Fibroblast of villous mesenchyme (primary cell): ENCODE data around the gene RPS6KA1. TPM values are rescaled to one million over a fixed set of nuclear protein-coding genes. Genes with fewer than 3 reads are reported as not detected.
"Not testable (repeated sequence)": the region's sequence is repeated elsewhere in the genome, so short reads cannot be mapped to it uniquely, and the experiment has no call there.

Experiments used
- DNase-seq: peaks from one replicate; pipeline ENCODE4 v3.0.0-alpha.2; 2010; ENCODE audit warnings: low read depth
- H3K4me3 ChIP-seq: 2 replicates; pipeline ENCODE4 v1.5.1; 2011; ENCODE audit warnings: low read depth, mild to moderate bottlenecking, low read length
- total RNA-seq: library from RNA; depleted of rRNA; stranded (reverse); fragments of >200 nt; gene quantifications from 2 replicates; pipeline ENCODE4 v1.2.3, GENCODE V29; 2012
- TF ChIP-seq, protein P1 (sequence below): IDR thresholded peaks from 2 replicates; pipeline ENCODE4 v1.5.1; 2012; ENCODE audit warnings: low read depth, mild to moderate bottlenecking, low read length; ENCODE audit not compliant: insufficient read depth

The RPS6KA1 gene
- total RNA-seq, 1 donor = 6.9 TPM

DNA sequence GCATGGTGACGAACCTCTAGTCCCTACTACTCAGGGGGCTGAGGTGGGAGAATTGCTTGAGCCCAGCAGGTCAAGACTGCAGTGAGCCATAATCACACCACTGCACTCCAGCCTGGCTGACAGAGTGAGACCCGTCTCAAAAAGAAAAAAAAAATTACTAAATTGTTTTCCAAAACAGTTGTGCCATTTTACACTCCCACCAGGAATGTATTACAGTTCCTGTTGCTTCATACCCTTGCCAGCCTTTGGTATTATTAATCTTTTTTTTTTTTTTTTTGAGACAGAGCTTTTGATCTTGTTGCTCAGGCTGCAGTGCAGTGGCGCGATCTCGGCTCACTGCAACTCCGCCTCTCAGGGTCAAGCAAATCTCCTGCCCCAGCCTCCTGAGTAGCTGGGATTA is 55.9 kb downstream of the RPS6KA1 start:
- TF ChIP-seq, protein P1, sequence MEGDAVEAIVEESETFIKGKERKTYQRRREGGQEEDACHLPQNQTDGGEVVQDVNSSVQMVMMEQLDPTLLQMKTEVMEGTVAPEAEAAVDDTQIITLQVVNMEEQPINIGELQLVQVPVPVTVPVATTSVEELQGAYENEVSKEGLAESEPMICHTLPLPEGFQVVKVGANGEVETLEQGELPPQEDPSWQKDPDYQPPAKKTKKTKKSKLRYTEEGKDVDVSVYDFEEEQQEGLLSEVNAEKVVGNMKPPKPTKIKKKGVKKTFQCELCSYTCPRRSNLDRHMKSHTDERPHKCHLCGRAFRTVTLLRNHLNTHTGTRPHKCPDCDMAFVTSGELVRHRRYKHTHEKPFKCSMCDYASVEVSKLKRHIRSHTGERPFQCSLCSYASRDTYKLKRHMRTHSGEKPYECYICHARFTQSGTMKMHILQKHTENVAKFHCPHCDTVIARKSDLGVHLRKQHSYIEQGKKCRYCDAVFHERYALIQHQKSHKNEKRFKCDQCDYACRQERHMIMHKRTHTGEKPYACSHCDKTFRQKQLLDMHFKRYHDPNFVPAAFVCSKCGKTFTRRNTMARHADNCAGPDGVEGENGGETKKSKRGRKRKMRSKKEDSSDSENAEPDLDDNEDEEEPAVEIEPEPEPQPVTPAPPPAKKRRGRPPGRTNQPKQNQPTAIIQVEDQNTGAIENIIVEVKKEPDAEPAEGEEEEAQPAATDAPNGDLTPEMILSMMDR = no peak
- H3K4me3 ChIP-seq = no peak overlapping the region
- no peak for DNase-seq

DNA sequence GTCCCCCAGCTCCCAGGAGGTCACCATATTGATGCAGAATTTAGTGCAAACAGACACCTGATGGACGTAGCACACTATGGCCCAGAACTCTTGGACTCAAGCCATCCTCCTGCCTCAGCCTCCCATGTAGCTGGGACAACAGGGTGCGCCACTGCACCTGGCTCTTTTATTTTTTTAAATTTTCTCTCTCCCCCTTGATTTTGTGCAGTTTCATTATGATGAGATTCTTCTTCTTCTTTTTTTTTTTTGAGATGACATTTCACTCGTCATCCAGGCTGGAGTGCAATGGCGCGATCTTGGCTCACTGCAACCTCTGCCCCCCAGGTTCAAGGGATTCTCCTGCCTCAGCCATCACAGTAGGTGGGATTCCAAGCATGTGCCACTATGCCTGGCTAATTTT is 63.8 kb downstream of the RPS6KA1 start:
- no peak for DNase-seq
- no peak overlapping the region for H3K4me3 ChIP-seq
- TF ChIP-seq, protein P1 = no peak

DNA sequence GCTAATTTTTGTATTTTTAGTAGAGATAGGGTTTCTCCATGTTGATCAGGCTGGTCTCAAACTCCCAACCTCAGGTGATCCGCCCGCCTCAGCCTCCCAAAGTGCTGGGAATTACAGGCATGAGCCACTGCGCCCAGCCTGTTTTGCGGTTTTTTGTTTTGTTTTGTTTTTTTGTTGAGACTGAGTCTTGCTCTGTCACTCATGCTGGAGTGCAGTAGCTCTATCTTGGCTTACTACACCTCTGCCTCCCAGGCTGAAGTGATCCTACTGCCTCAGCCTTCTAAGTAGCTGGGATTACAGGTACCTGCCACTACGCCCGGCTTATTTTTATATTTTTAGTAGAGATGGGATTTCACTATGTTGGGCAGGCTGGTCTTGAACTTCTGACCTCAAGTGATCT is 65.0 kb downstream of the RPS6KA1 start:
- H3K4me3 ChIP-seq, DNase-seq: not testable (repeated sequence)

DNA sequence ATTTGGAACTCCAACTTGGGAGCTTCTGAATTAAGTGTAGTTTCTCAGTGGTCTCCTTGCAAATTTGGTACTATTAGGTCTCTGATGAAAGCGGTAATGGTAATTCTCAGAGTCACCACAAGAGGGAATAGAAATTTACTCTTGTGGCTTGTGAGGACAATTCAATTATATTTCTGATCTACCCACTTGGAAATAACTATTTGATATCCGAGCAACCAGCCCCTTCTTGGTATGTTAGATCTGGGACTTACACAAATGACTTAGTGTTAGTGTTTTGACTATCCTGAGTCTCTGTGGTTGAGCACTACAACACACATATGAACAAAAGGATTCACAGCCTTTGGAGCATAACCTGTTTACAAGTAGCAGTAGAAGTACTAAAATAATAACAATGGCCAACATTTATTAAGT is 68.1 kb downstream of the RPS6KA1 start:
- H3K4me3 ChIP-seq = no peak overlapping the region
- TF ChIP-seq, protein P1 = peak; percentile 68
- DNase-seq = peak; percentile 63

DNA sequence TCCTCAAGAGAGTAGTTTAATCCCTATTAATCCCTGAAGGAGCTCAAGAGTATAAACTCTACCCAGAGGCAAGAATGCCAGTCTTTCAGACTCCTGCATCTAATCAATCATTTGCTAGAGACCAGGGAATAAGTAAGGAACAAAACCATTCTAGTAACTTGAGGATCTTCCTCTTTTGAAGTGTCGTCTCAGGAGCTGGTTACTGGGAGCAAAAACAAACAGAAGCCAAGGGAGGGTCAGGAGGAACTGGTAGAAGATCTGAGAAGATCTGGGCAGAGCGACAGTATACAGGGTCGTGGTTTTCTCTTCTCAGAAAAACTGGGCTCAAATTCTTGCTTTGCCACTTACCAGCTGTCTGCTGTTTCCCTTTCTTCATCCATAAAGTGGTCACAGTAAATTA is 69.3 kb downstream of the RPS6KA1 start:
- no peak overlapping the region for H3K4me3 ChIP-seq
- TF ChIP-seq, protein P1 = no peak
- no peak for DNase-seq

DNA sequence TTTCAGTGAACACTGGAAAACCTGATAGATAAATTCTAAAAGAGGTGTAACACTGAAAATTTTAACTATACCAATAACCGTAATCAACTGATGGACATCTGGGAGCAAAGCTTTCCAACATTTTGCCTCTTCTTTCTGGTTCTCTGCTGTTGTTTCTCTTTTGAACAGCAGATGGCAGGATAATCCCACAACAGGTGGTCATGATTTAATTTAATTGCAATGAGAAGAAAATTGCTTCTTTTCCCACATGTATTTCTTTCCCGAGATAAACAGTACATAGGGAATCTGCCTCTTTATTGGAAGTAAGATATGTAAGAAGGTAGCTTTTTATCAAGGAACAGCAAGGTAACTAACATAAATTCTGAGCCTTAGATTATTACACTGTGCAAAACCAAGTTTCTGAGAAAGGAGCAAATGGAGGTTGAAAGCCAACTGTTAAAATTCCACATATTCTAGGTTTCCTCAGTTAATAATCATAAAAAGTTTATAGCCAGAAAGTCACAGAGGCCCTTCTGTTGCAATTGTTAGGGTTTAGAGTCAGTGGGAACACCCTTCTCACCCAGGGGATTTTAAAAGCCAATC is 72.9 kb downstream of the RPS6KA1 start:
- H3K4me3 ChIP-seq = no peak overlapping the region
- DNase-seq = peak; percentile 75
- TF ChIP-seq, protein P1 = peak; percentile 86

DNA sequence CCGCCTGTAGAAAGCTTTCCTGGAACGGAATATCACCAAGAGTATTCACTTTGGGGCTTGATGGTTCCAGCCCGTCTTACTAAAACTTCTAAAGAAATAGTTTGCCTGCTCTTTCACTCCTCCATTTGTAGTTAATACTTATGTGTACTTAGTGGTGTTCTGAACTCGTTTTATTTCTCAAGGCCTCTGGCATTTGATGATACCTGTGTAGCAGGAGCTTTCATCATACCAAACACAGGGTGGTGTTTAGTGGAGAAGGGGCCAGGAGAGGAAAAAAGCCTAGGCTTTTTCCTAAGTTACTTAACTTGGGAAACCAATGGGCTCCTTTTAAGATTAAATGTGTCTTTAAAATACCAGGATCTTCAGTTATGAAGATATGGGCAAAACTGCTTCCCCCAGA is 74.3 kb downstream of the RPS6KA1 start:
- no peak overlapping the region for H3K4me3 ChIP-seq
- DNase-seq = no peak
- TF ChIP-seq, protein P1 = no peak
